MM.1S (cell line): ENCODE data around the gene EVX2.

Experiments used
- CTCF ChIP-seq: fragments of 300-600 bp; sonication (generic); IDR thresholded peaks from 2 replicates; pipeline ENCODE4 v1.5.1; 2016; ENCODE audit warnings: antibody characterized with exemption, low read length, mixed read lengths
- EZH2 ChIP-seq: fragments of 300-600 bp; sonication (generic); optimal IDR thresholded peaks from 2 replicates; pipeline ENCODE3; 2017; ENCODE audit warnings: low read depth, mild to moderate bottlenecking, antibody characterized with exemption, low read length, mixed read lengths
- EZH2phosphoT487 ChIP-seq: fragments of 300-600 bp; sonication (generic); IDR thresholded peaks from 2 replicates; pipeline ENCODE4 v1.6.1; 2018; ENCODE audit warnings: antibody characterized with exemption, low read length

- TF ChIP-seq CTCF: no peak
- TF ChIP-seq EZH2: no peak
- no peak for TF ChIP-seq EZH2phosphoT487
Observed at GRCh38 chr2:176098366-176099158, 14.8 kb upstream of the EVX2 start.
